Dedifferentiated amniotic fluid mesenchymal stem cell (primary cell): ENCODE data around the gene PCDHGC5.

ENCODE experiments used
- DNase-seq: peaks from one replicate; pipeline ENCODE4 v3.0.0-alpha.2; 2016; ENCODE audit errors: extremely low spot score

Gene PCDHGC5

DNA sequence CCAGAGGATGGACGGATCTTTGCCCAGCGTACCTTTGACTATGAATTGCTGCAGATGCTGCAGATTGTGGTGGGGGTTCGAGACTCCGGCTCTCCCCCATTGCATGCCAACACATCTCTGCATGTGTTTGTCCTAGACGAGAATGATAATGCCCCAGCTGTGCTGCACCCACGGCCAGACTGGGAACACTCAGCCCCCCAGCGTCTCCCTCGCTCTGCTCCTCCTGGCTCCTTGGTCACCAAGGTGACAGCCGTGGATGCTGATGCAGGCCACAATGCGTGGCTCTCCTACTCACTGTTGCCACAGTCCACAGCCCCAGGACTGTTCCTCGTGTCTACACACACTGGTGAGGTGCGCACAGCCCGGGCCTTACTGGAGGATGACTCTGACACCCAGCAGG is 1.9 kb downstream of the PCDHGC5 start:
- DNase-seq: no peak

GRCh38 chr5:141491323-141492167 is 2.7 kb downstream of the PCDHGC5 start:
- no peak for DNase-seq

DNA sequence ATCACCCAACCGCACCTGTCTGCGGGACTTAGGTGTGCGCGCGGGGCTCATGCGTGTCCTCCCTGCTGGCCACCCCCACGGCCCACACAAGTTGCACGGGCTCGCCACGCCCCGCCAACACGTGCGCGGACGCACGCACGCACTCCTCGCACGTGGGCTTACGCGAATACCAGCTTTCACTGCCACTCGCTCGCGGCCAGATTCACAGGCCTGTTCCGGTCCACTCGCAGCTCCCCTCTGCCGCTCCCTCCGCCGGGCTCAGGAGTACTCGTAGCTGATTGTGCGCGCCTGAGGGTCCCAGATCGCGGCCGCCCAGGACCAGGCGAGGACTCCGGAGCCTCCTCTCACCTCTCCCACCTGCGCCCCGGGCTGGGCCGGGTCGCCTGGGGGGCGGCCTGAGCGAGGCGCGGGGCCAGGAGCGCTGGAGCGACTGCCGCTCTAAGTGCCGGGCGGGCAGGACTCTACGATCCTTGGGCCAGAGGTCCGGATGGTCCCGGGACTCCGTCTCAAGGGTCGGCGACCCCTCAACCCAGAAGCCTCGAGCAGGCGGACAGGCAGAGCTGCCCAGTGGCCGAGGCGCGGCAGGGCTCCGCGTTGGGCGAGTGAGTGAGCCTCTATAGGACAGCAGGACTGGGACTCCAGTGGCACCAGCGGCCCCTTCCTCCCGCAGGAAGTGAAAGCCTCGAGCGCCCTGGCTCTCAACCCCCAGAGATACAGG is 3.4 kb downstream of the PCDHGC5 start:
- DNase-seq: no peak

DNA sequence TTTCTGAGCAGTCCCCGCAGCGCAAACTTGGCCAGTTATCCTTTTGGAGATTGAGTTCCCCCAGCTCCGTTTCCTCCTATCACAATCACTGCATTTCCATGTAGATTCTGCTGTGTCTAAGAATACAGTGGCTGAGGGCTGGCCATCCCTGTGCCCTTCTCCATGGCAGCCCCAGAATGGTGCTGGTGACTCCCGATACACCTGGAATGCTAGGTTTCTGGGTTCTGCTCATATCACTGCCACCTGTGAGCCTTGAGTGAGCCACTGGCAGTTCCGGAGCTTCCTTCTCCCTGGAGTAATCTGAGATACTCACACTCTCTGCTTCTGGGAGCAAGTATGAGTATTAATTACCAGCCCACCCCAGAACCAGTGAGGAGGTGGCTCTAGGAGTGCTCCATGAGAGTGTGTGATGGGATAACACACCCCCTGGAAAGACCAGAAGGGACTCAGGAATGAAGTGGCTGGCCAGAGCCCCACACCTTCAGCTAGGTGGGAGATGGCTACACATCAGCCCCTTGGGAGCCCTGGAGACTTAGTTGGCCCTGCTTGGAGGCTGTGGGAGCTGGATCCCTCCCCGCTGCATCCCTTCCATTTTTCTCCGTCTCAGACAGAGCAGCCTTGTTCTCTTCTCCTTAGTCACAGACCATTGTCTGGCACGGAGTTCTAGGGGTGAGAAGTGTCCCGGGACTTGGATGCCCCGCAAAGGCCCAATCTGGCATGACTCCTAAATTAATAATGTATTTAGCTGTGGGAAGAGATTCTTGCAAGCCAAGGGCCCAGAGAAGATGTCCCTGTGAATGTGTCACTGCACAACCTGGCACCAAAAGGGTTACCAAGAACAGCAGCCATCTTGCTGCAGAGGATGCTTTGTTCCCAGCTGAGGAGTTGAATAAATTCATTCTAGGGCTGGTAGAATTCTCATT is 4.9 kb downstream of the PCDHGC5 start:
- no peak for DNase-seq

DNA sequence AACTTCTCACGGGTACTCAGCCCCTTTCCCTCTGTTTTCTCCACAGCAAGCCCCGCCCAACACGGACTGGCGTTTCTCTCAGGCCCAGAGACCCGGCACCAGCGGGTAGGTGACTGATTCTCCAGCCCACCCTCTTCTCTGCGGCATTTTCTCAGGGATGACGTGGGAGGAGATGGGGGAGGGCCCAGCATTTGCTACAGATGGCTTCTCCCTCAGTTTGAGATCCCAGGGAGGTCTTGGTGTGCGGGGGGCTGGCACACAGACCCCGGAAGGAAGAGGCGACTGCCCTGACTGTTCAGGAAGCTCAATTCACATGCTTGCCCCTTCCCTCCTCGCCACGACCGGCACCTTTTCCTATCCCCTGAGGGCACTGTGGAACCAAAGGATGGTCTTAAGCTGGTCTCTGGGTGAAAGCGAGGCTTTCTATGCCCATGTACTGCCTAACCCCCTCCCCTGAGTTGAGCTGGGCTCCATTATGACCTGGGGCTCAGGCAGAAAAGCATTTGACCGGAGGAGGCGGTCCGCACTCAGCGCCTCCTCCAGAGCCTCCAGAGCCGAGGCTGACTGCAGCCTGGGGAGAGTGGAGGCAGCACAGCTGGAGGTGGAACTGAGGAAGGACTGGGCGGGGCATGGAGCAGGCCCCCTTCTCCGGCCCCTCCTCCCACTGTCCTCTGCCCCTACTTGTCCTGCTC is 6.0 kb downstream of the PCDHGC5 start:
- DNase-seq: no peak

- DNase-seq: no peak
Measured at GRCh38 chr5:141495453-141495811, 6.6 kb downstream of the PCDHGC5 start.

DNA sequence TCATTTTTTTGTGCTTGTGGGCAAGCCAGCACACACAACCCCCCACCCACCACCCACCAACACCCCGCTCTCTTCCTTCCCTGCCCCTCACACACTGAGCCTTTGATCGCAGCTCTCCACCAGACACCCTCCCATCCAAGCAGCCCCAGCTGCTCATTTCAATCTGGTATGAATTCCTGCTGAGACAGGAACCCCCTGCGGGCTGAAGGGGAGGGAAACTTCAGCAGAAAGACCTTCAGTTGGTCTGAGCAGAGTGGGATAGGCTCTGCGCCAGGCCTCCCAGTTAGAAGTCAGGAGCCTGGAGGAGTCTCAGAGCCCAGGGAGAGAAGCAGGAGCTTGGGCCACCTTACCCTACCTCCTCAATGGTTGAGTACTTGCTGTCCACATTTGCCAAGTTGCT is 7.2 kb downstream of the PCDHGC5 start:
- no peak for DNase-seq

- DNase-seq: no peak
Measured at GRCh38 chr5:141501761-141502160, 12.9 kb downstream of the PCDHGC5 start.

GRCh38 chr5:141503681-141504080 is 14.8 kb downstream of the PCDHGC5 start:
- DNase-seq: no peak

DNA sequence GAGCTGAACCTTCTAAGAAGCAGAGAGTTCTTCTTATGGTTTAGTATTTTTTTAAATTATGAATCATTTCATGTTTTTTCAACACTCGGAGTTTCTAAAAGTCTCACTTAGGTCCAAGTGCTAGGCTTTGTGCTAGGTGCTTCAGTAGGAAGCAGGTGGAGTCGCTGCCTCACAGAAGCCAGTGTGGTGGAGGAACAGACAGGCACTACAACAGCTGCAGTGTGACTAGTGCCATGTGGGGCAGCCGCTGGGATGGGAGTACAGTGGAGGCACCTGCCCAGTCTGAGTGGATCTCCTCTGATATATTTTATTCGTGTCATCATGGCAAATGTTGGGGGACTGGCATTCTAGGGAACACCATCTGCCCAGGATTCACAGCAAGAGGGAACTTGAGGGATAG is 15.3 kb downstream of the PCDHGC5 start:
- DNase-seq: no peak

- no peak for DNase-seq
Measured at GRCh38 chr5:141506381-141507155, 17.7 kb downstream of the PCDHGC5 start.

GRCh38 chr5:141507387-141508091 is 18.7 kb downstream of the PCDHGC5 start:
- DNase-seq: peak; percentile 84

GRCh38 chr5:141508440-141508797 is 19.5 kb downstream of the PCDHGC5 start:
- DNase-seq: no peak

- DNase-seq: peak; percentile 98
Measured at GRCh38 chr5:141508798-141509611, 20.1 kb downstream of the PCDHGC5 start.

DNA sequence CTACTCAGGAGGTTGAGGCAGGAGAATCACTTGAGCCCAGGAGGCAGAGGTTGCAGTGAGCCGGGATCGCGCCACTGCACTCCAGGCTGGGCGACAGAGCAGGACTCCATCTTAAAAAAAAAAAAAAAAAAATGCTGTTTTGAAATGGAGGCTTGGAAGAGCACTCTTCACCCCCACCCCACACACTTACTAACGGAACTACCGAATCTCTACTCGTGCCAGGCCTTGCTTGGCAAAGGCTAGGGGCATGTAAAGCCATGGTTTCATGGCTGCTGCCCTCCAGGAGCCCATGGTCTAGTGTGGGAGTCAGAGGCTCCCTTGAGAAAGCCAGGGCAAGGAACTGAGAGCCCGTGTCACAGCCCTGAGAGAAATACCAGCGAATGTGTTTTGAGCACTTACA is 21.3 kb downstream of the PCDHGC5 start:
- DNase-seq: no peak

- no peak for DNase-seq
Measured at GRCh38 chr5:141510850-141511601, 22.1 kb downstream of the PCDHGC5 start.

GRCh38 chr5:141511771-141512325 is 23.0 kb downstream of the PCDHGC5 start:
- DNase-seq: no peak

- DNase-seq: peak; percentile 59
Measured at GRCh38 chr5:141512390-141512910, 23.6 kb downstream of the PCDHGC5 start.
